SKM-1 treated with dmso at 0.1 percent for 144 hours (cell line): Measurements from ENCODE around the gene MFAP1.
A peak's percentile ranks its signal among the peaks of the same experiment; 100 is the strongest.

Experiments
- DNase-seq: peaks from one replicate; lab custom pipeline; 2025; ENCODE audit not compliant: unreplicated experiment; lab: John Stamatoyannopoulos, UW

Gene MFAP1

GRCh38 chr15:43777267-43777914 lies 47.1 kb downstream of the MFAP1 start:
- peak; percentile 80 for DNase-seq

GRCh38 chr15:43776718-43777266 lies 47.7 kb downstream of the MFAP1 start, which contains the start of gene ELL3:
Gene ELL3, minus strand, starts transcription at chr15:43776966. Its CDS starts 65 bp downstream, at chr15:43776901.
- DNase-seq: peak; percentile 67

GRCh38 chr15:43776101-43776717 lies 48.3 kb downstream of the MFAP1 start:
- no peak for DNase-seq

DNA sequence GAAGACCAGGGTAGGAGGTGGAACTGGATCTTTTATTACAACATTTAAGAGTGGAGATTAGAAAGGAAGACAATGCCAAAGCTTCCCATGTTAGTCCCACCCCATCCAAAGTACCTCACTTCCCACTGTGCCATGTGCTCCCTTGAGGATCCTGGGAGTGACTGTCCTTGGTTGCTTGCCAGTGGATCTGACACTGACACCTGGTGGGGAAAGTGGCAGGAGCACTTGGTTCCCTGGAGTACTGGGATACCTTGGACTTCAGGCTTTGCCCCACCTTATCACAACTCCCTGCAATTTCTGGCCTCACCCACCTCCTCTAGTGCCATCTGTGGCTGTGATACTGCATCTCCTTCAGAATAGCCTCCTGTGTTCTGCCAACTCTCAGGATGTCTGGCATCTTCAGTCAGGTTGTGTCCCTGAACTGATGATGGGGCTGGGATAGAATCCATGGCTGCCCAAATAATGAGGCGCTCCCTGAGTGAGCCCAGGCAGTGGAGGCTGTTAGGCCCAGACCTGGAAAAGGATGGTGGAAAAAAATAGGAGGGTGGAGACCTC lies 49.0 kb downstream of the MFAP1 start:
- DNase-seq: no peak

DNA sequence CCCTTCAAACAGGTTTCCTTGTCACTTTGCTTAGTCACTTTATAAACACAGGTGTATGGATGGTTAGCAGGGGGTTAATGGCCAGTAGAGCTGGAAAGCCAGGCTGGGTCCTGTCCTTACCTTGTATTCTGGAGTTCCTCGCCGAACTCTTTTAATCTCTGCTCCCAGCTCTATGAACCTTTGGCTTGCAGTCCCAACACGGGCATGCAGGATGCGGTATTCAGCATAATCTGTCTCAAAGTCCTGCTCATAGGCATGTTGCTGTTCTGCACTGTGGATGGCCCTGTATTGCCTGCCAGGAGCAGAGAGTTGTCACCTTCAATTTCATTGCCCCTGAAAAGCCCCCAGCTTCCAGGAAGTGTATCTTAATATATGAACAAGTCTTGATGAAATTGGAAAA lies 50.4 kb downstream of the MFAP1 start:
- DNase-seq: no peak

GRCh38 chr15:43772624-43773023 lies 51.9 kb downstream of the MFAP1 start:
- DNase-seq: no peak

- DNase-seq: no peak
Measured at GRCh38 chr15:43771816-43772215, 52.7 kb downstream of the MFAP1 start.

- DNase-seq: peak; percentile 43
Measured at GRCh38 chr15:43769584-43770228, 54.8 kb downstream of the MFAP1 start.

DNA sequence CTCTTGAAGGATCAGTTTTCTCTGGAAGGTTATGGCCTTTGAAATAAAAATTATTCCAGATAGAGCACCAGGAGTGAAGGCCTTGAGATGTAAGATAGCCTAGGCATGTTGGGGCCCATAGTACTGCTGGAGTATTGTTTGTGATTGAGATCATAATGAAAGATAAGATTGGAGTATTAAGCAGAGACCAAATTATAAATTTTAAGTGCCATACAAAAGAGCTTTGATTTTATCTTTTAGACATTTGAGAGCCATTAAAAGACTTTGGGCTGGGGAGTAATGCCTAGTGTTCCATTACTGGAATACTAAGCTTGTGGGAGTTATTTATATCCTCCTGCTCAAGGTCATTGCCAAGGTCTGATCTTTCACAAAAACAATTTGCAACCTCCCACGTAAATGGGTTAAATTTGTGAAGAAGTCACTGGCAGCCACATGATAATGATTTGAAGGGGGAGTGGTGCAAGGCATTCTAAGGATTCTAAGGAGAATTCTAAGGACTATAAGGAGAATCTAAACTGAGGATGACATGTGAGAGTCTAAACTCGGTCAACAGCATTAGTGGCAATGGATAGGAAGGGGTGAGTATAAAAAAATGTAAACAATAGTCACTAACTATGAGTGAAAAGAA lies 60.6 kb downstream of the MFAP1 start:
- DNase-seq: no peak

GRCh38 chr15:43762824-43763223 lies 61.7 kb downstream of the MFAP1 start:
- DNase-seq: no peak
